ENCODE results near the gene PTK7. TPM values are rescaled to one million over a fixed set of nuclear protein-coding genes. Genes with fewer than 3 reads are reported as not detected.

PTK7 gene
- total RNA-seq, 1 experiment from 2014 or later = 66.0 TPM

DNA sequence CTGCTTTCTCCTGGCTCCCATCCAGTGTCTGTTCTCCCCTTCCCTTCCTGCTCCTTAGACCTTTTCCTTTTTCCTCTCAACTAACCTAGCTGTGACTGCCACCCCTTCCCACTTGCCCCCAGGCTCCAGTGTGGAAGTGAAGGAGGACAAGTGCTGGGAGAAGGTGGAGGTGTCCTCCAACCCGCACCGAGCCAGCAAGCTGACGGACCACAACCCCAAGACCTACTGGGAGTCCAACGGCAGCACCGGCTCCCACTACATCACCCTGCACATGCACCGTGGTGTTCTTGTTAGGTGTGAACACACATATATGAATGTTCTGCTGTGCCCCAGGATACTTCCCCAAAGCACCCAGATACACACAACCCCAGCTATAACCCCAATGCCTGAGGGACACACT, 124.4 kb downstream of the PTK7 start:
- Mint-ChIP-seq H3K27me3 (ENCODE audit: unreplicated experiment) (no peaks in the 10 kb centered on the region), H3K27ac (ENCODE audit: unreplicated experiment) (no peak overlapping the region), H3K36me3 (ENCODE audit: insufficient read depth, unreplicated experiment) (no peaks in the 10 kb centered on the region), H3K9me3 (ENCODE audit: low read depth, unreplicated experiment) (no peaks in the 10 kb centered on the region), H3K4me3 (ENCODE audit: low read depth, unreplicated experiment) (no peak overlapping the region), H3K4me1 (ENCODE audit: low read depth, unreplicated experiment) (no peaks in the 10 kb centered on the region)
- no TSS peak for BruUV-seq (replicated peaks)
- no peak for DNase-seq
- CTCF ChIA-PET = no interaction called here
- intact Hi-C loops (cut with micrococcal nuclease; ENCODE audit: unreplicated experiment) = no loop called here
- TF ChIP-seq, protein P1, sequence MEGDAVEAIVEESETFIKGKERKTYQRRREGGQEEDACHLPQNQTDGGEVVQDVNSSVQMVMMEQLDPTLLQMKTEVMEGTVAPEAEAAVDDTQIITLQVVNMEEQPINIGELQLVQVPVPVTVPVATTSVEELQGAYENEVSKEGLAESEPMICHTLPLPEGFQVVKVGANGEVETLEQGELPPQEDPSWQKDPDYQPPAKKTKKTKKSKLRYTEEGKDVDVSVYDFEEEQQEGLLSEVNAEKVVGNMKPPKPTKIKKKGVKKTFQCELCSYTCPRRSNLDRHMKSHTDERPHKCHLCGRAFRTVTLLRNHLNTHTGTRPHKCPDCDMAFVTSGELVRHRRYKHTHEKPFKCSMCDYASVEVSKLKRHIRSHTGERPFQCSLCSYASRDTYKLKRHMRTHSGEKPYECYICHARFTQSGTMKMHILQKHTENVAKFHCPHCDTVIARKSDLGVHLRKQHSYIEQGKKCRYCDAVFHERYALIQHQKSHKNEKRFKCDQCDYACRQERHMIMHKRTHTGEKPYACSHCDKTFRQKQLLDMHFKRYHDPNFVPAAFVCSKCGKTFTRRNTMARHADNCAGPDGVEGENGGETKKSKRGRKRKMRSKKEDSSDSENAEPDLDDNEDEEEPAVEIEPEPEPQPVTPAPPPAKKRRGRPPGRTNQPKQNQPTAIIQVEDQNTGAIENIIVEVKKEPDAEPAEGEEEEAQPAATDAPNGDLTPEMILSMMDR (IDR thresholded peaks at IDR 0.05; ENCODE audit: unreplicated experiment) = no peak

DNA sequence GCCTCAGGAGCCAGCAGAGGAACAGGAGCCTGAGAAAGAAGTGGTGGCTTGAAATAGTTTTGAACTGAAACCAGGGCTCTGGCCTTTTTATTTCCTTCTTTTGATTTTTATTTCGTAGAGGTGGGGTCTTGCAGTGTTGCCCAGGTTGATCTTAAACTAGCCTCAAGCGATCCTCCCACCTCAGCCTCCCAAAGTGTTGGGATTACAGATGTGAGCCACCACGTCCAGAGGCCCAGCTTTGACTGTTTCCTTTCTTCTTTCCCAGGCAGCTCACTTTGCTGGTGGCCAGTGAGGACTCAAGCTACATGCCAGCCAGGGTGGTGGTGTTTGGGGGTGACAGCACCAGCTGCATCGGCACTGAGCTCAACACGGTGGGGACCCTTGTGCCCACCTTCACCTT, 126.3 kb downstream of the PTK7 start:
- Mint-ChIP-seq H3K4me3 (ENCODE audit: low read depth, unreplicated experiment) (no peak overlapping the region), H3K36me3 (ENCODE audit: insufficient read depth, unreplicated experiment) (no peaks in the 10 kb centered on the region), H3K9me3 (ENCODE audit: low read depth, unreplicated experiment) (no peaks in the 10 kb centered on the region), H3K27ac (ENCODE audit: unreplicated experiment) (no peak overlapping the region), H3K27me3 (ENCODE audit: unreplicated experiment) (no peaks in the 10 kb centered on the region), H3K4me1 (ENCODE audit: low read depth, unreplicated experiment) (no peaks in the 10 kb centered on the region)
- TF ChIP-seq, protein P1 (IDR thresholded peaks at IDR 0.05; ENCODE audit: unreplicated experiment) = no peak
- intact Hi-C loops (cut with micrococcal nuclease; ENCODE audit: unreplicated experiment) = no loop called here
- CTCF ChIA-PET = no interaction called here
- DNase-seq = no peak
- BruUV-seq (replicated peaks) = no TSS peak

DNA sequence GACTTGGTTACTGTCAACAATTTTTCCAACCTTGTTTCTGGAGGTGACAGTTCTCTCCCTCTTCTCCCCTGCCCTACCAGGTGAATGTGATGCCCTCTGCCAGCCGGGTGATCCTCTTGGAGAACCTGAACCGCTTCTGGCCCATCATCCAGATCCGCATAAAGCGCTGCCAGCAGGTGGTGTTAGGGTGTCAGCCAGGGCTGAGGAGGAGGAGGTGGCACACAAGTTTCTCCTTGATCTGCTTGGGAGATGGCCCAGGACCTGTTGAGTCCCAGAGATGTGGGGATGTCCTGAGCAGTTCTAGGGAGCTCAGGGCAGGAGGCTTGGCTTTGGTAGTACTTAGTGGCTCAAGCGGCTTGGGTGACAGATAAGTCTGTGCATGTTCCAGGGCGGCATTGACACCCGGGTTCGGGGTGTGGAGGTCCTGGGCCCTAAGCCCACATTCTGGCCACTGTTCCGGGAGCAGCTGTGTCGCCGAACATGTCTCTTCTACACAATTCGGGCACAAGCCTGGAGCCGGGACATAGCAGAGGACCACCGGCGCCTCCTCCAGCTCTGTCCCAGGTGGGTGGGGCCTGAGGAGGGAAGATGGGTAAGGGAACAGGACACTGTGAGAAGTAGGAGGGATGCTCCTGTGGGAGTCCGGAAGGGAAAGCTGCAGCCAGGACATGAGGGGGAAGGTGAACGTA, 127.1 kb downstream of the PTK7 start:
- BruUV-seq (replicated peaks) = no TSS peak
- intact Hi-C loops (cut with micrococcal nuclease; ENCODE audit: unreplicated experiment) = no loop called here
- Mint-ChIP-seq H3K9me3 (ENCODE audit: low read depth, unreplicated experiment) (no peaks in the 10 kb centered on the region), H3K4me1 (ENCODE audit: low read depth, unreplicated experiment) (no peaks in the 10 kb centered on the region), H3K36me3 (ENCODE audit: insufficient read depth, unreplicated experiment) (no peaks in the 10 kb centered on the region), H3K27ac (ENCODE audit: unreplicated experiment) (no peak overlapping the region), H3K4me3 (ENCODE audit: low read depth, unreplicated experiment) (no peak overlapping the region), H3K27me3 (ENCODE audit: unreplicated experiment) (no peaks in the 10 kb centered on the region)
- CTCF ChIA-PET = interaction anchor here (0.6 kb wide), 1 partner anchor 422 kb away, joined by 5 read pairs; no protein-coding TSS in a partner anchor
- DNase-seq = no peak
- TF ChIP-seq, protein P1 (IDR thresholded peaks at IDR 0.05; ENCODE audit: unreplicated experiment) = no peak

DNA sequence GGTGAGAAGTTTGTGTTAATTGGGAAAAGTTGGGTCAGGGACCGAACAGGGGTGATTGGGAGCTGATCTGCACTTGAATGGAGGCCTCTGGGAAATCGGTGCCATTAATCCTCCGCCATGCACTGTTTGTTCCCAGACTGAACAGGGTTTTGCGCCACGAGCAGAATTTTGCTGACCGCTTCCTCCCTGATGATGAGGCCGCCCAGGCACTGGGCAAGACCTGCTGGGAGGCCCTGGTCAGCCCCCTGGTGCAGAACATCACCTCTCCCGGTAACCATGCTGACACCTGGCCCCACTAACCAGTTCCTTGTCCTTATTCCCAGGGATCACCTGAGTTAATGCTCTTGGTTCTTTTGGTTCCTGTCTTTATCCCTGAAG, 127.6 kb downstream of the PTK7 start:
- H3K9me3 Mint-ChIP-seq (ENCODE audit: low read depth, unreplicated experiment) = no peaks in the 10 kb centered on the region
- H3K4me3 Mint-ChIP-seq (ENCODE audit: low read depth, unreplicated experiment) = no peak overlapping the region
- no TSS peak for BruUV-seq (replicated peaks)
- H3K36me3 Mint-ChIP-seq (ENCODE audit: insufficient read depth, unreplicated experiment) = no peaks in the 10 kb centered on the region
- no peak overlapping the region for H3K27ac Mint-ChIP-seq (ENCODE audit: unreplicated experiment)
- CTCF ChIA-PET = no interaction called here
- no peaks in the 10 kb centered on the region for H3K4me1 Mint-ChIP-seq (ENCODE audit: low read depth, unreplicated experiment)
- intact Hi-C loops (cut with micrococcal nuclease; ENCODE audit: unreplicated experiment) = no loop called here
- TF ChIP-seq, protein P1 (IDR thresholded peaks at IDR 0.05; ENCODE audit: unreplicated experiment) = no peak
- DNase-seq = no peak
- no peaks in the 10 kb centered on the region for H3K27me3 Mint-ChIP-seq (ENCODE audit: unreplicated experiment)

All from Calu3 (cell line).